Left ventricle myocardium inferior (tissue), 1 donor: ENCODE data around the gene SH3GL2. TPM values are rescaled to one million over a fixed set of nuclear protein-coding genes. Genes with fewer than 3 reads are reported as not detected.

Experiments
- DNase-seq: peaks from one replicate; pipeline ENCODE4 v3.0.0-alpha.2; 2020
- H3K27ac ChIP-seq: fragments of 200-600 bp; replicated peaks from 2 replicates; pipeline ENCODE4 v1.8.0; 2021
- H3K27me3 ChIP-seq: fragments of 200-600 bp; 2 replicates; pipeline ENCODE4 v1.8.0; 2021; ENCODE audit warnings: low read depth
- H3K36me3 ChIP-seq: fragments of 200-600 bp; 2 replicates; pipeline ENCODE4 v1.8.0; 2021
- H3K4me1 ChIP-seq: fragments of 200-600 bp; 2 replicates; pipeline ENCODE4 v1.8.0; 2021
- H3K4me3 ChIP-seq: fragments of 200-600 bp; 2 replicates; pipeline ENCODE4 v1.8.0; 2021; ENCODE audit warnings: mild to moderate bottlenecking, moderate library complexity
- H3K9me3 ChIP-seq: fragments of 200-600 bp; replicated peaks from 2 replicates; pipeline ENCODE4 v1.8.0; 2021
- CTCF ChIP-seq: fragments of 200-600 bp; IDR thresholded peaks from 2 replicates; pipeline ENCODE4 v1.8.0; 2021; ENCODE audit warnings: antibody characterized with exemption, mild to moderate bottlenecking, borderline replicate concordance
- intact Hi-C: fragments of 100-400 bp; cut with micrococcal nuclease; formaldehyde crosslinking; loops from one replicate; pipeline ENCODE4 v1.11.0; 2022
- total RNA-seq: library from RNA; stranded (reverse); fragmentation: NEBNext Ultra II Directional; extraction: Animal tissue kit (Norgen Biotek cat#: 25700); gene quantifications from one replicate; pipeline ENCODE4 v1.2.1, GENCODE V29; 2021
- donor health status: DM: no; HTN: yes; CAD: no; lungs with severe emphysema.

SH3GL2 gene
- total RNA-seq, 1 donor from 2014 or later = 7.3 TPM

- DNase-seq = no peak
- no peaks in the 10 kb centered on the region for H3K4me1 ChIP-seq
- H3K4me3 ChIP-seq = no peak overlapping the region
- no peak overlapping the region for H3K27ac ChIP-seq
- peaks cover 24% of the 10 kb centered on the region for H3K9me3 ChIP-seq
- no peaks in the 10 kb centered on the region for H3K27me3 ChIP-seq
- intact Hi-C loops = no loop called here
- TF ChIP-seq CTCF = no peak
- no peaks in the 10 kb centered on the region for H3K36me3 ChIP-seq
These were observed 144.8 kb downstream of the SH3GL2 start for GRCh38 chr9:17723656-17724055.

GRCh38 chr9:17725399-17726010 is 146.6 kb downstream of the SH3GL2 start:
- no peak for TF ChIP-seq CTCF
- no peak overlapping the region for H3K27ac ChIP-seq
- H3K27me3 ChIP-seq = no peaks in the 10 kb centered on the region
- intact Hi-C loops = no loop called here
- no peaks in the 10 kb centered on the region for H3K36me3 ChIP-seq
- no peak for DNase-seq
- peaks cover 26% of the 10 kb centered on the region for H3K9me3 ChIP-seq
- no peaks in the 10 kb centered on the region for H3K4me1 ChIP-seq
- no peak overlapping the region for H3K4me3 ChIP-seq

- intact Hi-C loops = no loop called here
- Histone ChIP-seq H3K27me3 (no peaks in the 10 kb centered on the region), H3K4me1 (no peaks in the 10 kb centered on the region), H3K27ac (no peak overlapping the region), H3K9me3 (peaks cover 26% of the 10 kb centered on the region), H3K36me3 (no peaks in the 10 kb centered on the region), H3K4me3 (no peak overlapping the region)
- no peak for TF ChIP-seq CTCF
- DNase-seq = no peak
These were observed 147.4 kb downstream of the SH3GL2 start for GRCh38 chr9:17726298-17726697.

GRCh38 chr9:17730899-17731298 is 152.0 kb downstream of the SH3GL2 start:
- H3K27me3 ChIP-seq = no peaks in the 10 kb centered on the region
- no peak overlapping the region for H3K27ac ChIP-seq
- intact Hi-C loops = no loop called here
- H3K9me3 ChIP-seq = peaks cover 6% of the 10 kb centered on the region
- TF ChIP-seq CTCF = no peak
- DNase-seq = no peak
- no peaks in the 10 kb centered on the region for H3K36me3 ChIP-seq
- no peaks in the 10 kb centered on the region for H3K4me1 ChIP-seq
- H3K4me3 ChIP-seq = no peak overlapping the region

- Histone ChIP-seq H3K4me1 (no peaks in the 10 kb centered on the region), H3K4me3 (no peak overlapping the region), H3K27me3 (no peaks in the 10 kb centered on the region), H3K36me3 (no peaks in the 10 kb centered on the region), H3K27ac (no peak overlapping the region), H3K9me3 (peaks cover 6% of the 10 kb centered on the region)
- TF ChIP-seq CTCF = no peak
- intact Hi-C loops = no loop called here
- no peak for DNase-seq
These were observed 152.4 kb downstream of the SH3GL2 start for GRCh38 chr9:17731308-17731707.
